Measurements from ENCODE around the gene DAZL.

Gene DAZL

GRCh38 chr3:16546186-16547010 is 58.8 kb downstream of the DAZL start:
- DNase-seq, result no peak

GRCh38 chr3:16545413-16546185 is 59.6 kb downstream of the DAZL start:
- no peak for DNase-seq

- DNase-seq, result no peak
Measured at GRCh38 chr3:16543242-16543864, 61.9 kb downstream of the DAZL start.

- DNase-seq, result no peak
Measured at GRCh38 chr3:16538507-16538906, 66.7 kb downstream of the DAZL start.

GRCh38 chr3:16536996-16537395 is 68.2 kb downstream of the DAZL start:
- no peak for DNase-seq
